HEK293 (cell line): ENCODE data around the gene SCAMP3.

ENCODE experiments used
- GLIS1 ChIP-seq: fragments of 450-650 bp; formaldehyde crosslinking; IDR thresholded peaks from 2 replicates; pipeline ENCODE4 v1.5.1; 2016; ENCODE audit warnings: missing biosample characterization, missing genetic modification characterization
- KLF8 ChIP-seq: fragments of 450-650 bp; formaldehyde crosslinking; IDR thresholded peaks from 2 replicates; pipeline ENCODE4 v1.5.1; 2016; ENCODE audit warnings: missing biosample characterization, missing genetic modification characterization
- PRDM4 ChIP-seq: fragments of 450-650 bp; formaldehyde crosslinking; IDR thresholded peaks from 2 replicates; pipeline ENCODE4 v1.5.1; 2017; ENCODE audit warnings: missing biosample characterization, missing genetic modification characterization
- SP7 ChIP-seq: fragments of 450-650 bp; formaldehyde crosslinking; IDR thresholded peaks from 2 replicates; pipeline ENCODE4 v1.5.1; 2016; ENCODE audit warnings: missing biosample characterization, missing genetic modification characterization
- YY1 ChIP-seq: fragments of 450-650 bp; formaldehyde crosslinking; IDR thresholded peaks from 2 replicates; pipeline ENCODE4 v1.5.1; 2018; ENCODE audit warnings: missing biosample characterization, missing genetic modification characterization
- ZBTB10 ChIP-seq: fragments of 450-650 bp; formaldehyde crosslinking; IDR thresholded peaks from 2 replicates; pipeline ENCODE4 v1.5.1; 2016; ENCODE audit warnings: missing biosample characterization, missing genetic modification characterization
- ZFP69B ChIP-seq: fragments of 450-650 bp; formaldehyde crosslinking; IDR thresholded peaks from 2 replicates; pipeline ENCODE4 v1.5.1; 2016; ENCODE audit warnings: missing biosample characterization, missing genetic modification characterization
- ZNF274 ChIP-seq, 2 experiments: fragments of 200-500 bp in 1 of 2; fragments of 450-650 bp in 1 of 2; sonication (Bioruptor generic) in 1 of 2; formaldehyde crosslinking in 1 of 2; IDR thresholded peaks; 2 replicates each; pipeline versions ENCODE4 v1.5.1 to v1.6.1; 2014 to 2016; ENCODE audit warnings: borderline replicate concordance in 1 of 2, inconsistent platforms in 1 of 2, low read length in 1 of 2, missing biosample characterization in 1 of 2, missing genetic modification characterization in 1 of 2
- ZNF366 ChIP-seq: fragments of 450-650 bp; formaldehyde crosslinking; conservative IDR thresholded peaks from 2 replicates; pipeline ENCODE4 v1.5.1; 2016; ENCODE audit warnings: missing biosample characterization, missing genetic modification characterization
- ZNF394 ChIP-seq: fragments of 450-650 bp; formaldehyde crosslinking; IDR thresholded peaks from 2 replicates; pipeline ENCODE4 v1.5.1; 2016; ENCODE audit warnings: missing biosample characterization, missing genetic modification characterization, mild to moderate bottlenecking, moderate library complexity, borderline replicate concordance
- ZNF404 ChIP-seq: fragments of 450-650 bp; formaldehyde crosslinking; IDR thresholded peaks from 2 replicates; pipeline ENCODE4 v1.5.1; 2017; ENCODE audit warnings: missing biosample characterization, missing genetic modification characterization
- ZNF76 ChIP-seq: fragments of 450-650 bp; formaldehyde crosslinking; IDR thresholded peaks from 2 replicates; pipeline ENCODE4; 2016; ENCODE audit warnings: low read depth, missing biosample characterization, missing genetic modification characterization, borderline replicate concordance
- ZNF837 ChIP-seq: fragments of 450-650 bp; formaldehyde crosslinking; IDR thresholded peaks from 2 replicates; pipeline ENCODE4 v1.5.1; 2016; ENCODE audit warnings: missing biosample characterization, missing genetic modification characterization
- ZNF843 ChIP-seq: fragments of 450-650 bp; formaldehyde crosslinking; IDR thresholded peaks from 2 replicates; pipeline ENCODE4 v1.5.1; 2016; ENCODE audit warnings: missing biosample characterization, missing genetic modification characterization
- ZXDB ChIP-seq: fragments of 450-650 bp; formaldehyde crosslinking; IDR thresholded peaks from 2 replicates; pipeline ENCODE4 v1.5.1; 2016; ENCODE audit warnings: missing biosample characterization, missing genetic modification characterization
- TF ChIP-seq, protein P1 (sequence below): fragments of 450-650 bp; formaldehyde crosslinking; IDR thresholded peaks from 2 replicates; pipeline ENCODE4 v1.5.1; 2017; ENCODE audit warnings: missing biosample characterization, mild to moderate bottlenecking, missing genetic modification characterization, moderate library complexity
- TF ChIP-seq, protein P2 (sequence below): fragments of 450-650 bp; formaldehyde crosslinking; IDR thresholded peaks from 2 replicates; pipeline ENCODE4 v1.5.1; 2016; ENCODE audit warnings: missing biosample characterization, missing genetic modification characterization

The SCAMP3 gene

GRCh38 chr1:155273343-155274245, 11.4 kb upstream of the SCAMP3 start, which contains the start of gene CLK2 (continued):
- TF ChIP-seq, protein P1, sequence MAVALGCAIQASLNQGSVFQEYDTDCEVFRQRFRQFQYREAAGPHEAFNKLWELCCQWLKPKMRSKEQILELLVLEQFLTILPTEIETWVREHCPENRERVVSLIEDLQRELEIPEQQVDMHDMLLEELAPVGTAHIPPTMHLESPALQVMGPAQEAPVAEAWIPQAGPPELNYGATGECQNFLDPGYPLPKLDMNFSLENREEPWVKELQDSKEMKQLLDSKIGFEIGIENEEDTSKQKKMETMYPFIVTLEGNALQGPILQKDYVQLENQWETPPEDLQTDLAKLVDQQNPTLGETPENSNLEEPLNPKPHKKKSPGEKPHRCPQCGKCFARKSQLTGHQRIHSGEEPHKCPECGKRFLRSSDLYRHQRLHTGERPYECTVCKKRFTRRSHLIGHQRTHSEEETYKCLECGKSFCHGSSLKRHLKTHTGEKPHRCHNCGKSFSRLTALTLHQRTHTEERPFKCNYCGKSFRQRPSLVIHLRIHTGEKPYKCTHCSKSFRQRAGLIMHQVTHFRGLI: no peak
- TF ChIP-seq, protein P2, sequence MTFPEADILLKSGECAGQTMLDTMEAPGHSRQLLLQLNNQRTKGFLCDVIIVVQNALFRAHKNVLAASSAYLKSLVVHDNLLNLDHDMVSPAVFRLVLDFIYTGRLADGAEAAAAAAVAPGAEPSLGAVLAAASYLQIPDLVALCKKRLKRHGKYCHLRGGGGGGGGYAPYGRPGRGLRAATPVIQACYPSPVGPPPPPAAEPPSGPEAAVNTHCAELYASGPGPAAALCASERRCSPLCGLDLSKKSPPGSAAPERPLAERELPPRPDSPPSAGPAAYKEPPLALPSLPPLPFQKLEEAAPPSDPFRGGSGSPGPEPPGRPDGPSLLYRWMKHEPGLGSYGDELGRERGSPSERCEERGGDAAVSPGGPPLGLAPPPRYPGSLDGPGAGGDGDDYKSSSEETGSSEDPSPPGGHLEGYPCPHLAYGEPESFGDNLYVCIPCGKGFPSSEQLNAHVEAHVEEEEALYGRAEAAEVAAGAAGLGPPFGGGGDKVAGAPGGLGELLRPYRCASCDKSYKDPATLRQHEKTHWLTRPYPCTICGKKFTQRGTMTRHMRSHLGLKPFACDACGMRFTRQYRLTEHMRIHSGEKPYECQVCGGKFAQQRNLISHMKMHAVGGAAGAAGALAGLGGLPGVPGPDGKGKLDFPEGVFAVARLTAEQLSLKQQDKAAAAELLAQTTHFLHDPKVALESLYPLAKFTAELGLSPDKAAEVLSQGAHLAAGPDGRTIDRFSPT: peak; percentile 95
- TF ChIP-seq YY1 (no peak), KLF8 (tag by site-specific recombination) (peak; percentile 21; the same call in 1 of the 2 replicates), ZNF76 (tag by site-specific recombination) (peak; percentile 89; the same call in 1 of the 2 replicates), SP7 (tag by site-specific recombination) (0 out of 2 replicates have a peak, but pooled peaks have one; percentile 20), ZNF404 (tag by site-specific recombination) (no peak), ZNF837 (tag by site-specific recombination) (no peak), ZNF274 (IDR thresholded peaks at IDR 0.05; ENCODE audit: low read length) (no peak), ZNF274 (tag by site-specific recombination; IDR thresholded peaks at IDR 0.05; ENCODE audit: borderline replicate concordance) (no peak), ZNF394 (tag by site-specific recombination) (peak; percentile 82), ZNF366 (tag by site-specific recombination) (peak; percentile 50), GLIS1 (tag by site-specific recombination) (peak; percentile 89), ZNF843 (tag by site-specific recombination) (no peak), ZBTB10 (tag by site-specific recombination) (no peak), PRDM4 (tag by site-specific recombination) (no peak), ZXDB (tag by site-specific recombination) (peak; percentile 54; the same call in 1 of the 2 replicates), ZFP69B (tag by site-specific recombination) (peak; percentile 95)
